ENCODE measurements around the gene OR52E4.

- TF ChIP-seq ZNF660 (tag by site-specific recombination; IDR thresholded peaks at IDR 0.05) (no peak), MEIS1 (CRISPR knock-in tag; IDR thresholded peaks at IDR 0.05; ENCODE audit: borderline replicate concordance) (no peak), ZBTB11 (tag by site-specific recombination; conservative IDR thresholded peaks at IDR 0.05; ENCODE audit: low read depth) (no peak), TRIM28 (IDR thresholded peaks at IDR 0.05; ENCODE audit: borderline replicate concordance, low read length) (no peak), BCL6B (tag by site-specific recombination; IDR thresholded peaks at IDR 0.05) (no peak), ZBTB49 (tag by site-specific recombination; IDR thresholded peaks at IDR 0.05; ENCODE audit: low read depth) (no peak), ZFP41 (tag by site-specific recombination; IDR thresholded peaks at IDR 0.05; ENCODE audit: borderline replicate concordance) (no peak), CTCF (tag by site-specific recombination; IDR thresholded peaks at IDR 0.05) (no peak), ZNF76 (tag by site-specific recombination; IDR thresholded peaks at IDR 0.05; ENCODE audit: borderline replicate concordance, low read depth) (no peak), ZNF223 (tag by site-specific recombination; IDR thresholded peaks at IDR 0.05) (no peak), ZFP69B (tag by site-specific recombination; IDR thresholded peaks at IDR 0.05) (no peak)
- TF ChIP-seq, protein P1, sequence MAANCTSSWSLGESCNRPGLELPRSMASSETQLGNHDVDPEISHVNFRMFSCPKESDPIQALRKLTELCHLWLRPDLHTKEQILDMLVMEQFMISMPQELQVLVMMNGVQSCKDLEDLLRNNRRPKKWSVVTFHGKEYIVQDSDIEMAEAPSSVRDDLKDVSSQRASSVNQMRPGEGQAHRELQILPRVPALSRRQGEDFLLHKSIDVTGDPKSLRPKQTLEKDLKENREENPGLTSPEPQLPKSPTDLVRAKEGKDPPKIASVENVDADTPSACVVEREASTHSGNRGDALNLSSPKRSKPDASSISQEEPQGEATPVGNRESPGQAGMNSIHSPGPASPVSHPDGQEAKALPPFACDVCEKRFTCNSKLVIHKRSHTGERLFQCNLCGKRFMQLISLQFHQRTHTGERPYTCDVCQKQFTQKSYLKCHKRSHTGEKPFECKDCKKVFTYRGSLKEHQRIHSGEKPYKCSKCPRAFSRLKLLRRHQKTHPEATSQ (tag by site-specific recombination; IDR thresholded peaks at IDR 0.05) = no peak
These were observed 7.2 kb downstream of the OR52E4 start for GRCh38 chr11:5887661-5888060.

Measured in HEK293 (cell line).